Thyroid gland (tissue), 4 donors: ENCODE data around the gene TLR3. TPM values are rescaled to one million over a fixed set of nuclear protein-coding genes. Genes with fewer than 3 reads are reported as not detected.

Source experiments
- DNase-seq, 2 donors: peaks; one replicate each; pipeline ENCODE4 v3.0.0-alpha.2; 2019
- H3K27ac ChIP-seq, 3 donors: fragments of 200-600 bp; sonication (generic); 1 replicate in 2 of 3; 2 replicates in 1 of 3; pipeline ENCODE4 v1.5.1; 2016 to 2019; ENCODE audit warnings: mild to moderate bottlenecking in 1 of 3, moderate library complexity in 1 of 3
- H3K27me3 ChIP-seq: fragments of 200-600 bp; sonication (generic); one replicate; pipeline ENCODE4 v1.5.1; 2019
- H3K36me3 ChIP-seq, 2 donors: fragments of 200-600 bp; sonication (generic); one replicate each; pipeline ENCODE4 v1.5.1; 2016 to 2019
- H3K4me1 ChIP-seq, 2 donors: fragments of 200-600 bp; sonication (generic); one replicate each; pipeline ENCODE4 v1.5.1; 2017 to 2019
- H3K4me3 ChIP-seq, 3 donors: fragments of 200-600 bp; sonication (generic); replicated peaks in 1 of 3; 1 replicate in 2 of 3; 2 replicates in 1 of 3; pipeline ENCODE4 v1.5.1; 2016; ENCODE audit warnings: mild to moderate bottlenecking in 1 of 3
- H3K9me3 ChIP-seq: fragments of 200-600 bp; sonication (generic); one replicate; pipeline ENCODE4 v1.5.1; 2017
- POLR2A ChIP-seq, 2 donors: fragments of 450-650 bp; IDR thresholded peaks; one replicate each; pipeline ENCODE4 v1.6.1; 2017; ENCODE audit warnings: antibody characterized with exemption in 2 of 2, mild to moderate bottlenecking in 2 of 2, moderate library complexity in 1 of 2
- WGBS, 2 donors: methylation state at CpG; one replicate each; pipeline ENCODE4 v1.1.5; 2017; 5-methylcytosine and 5-hydroxymethylcytosine counted together
- intact Hi-C: fragments of 100-400 bp; cut with DNase I; formaldehyde crosslinking; loops from one replicate; pipeline ENCODE4 v1.15.1; 2023
- total RNA-seq, 4 donors: library from RNA; depleted of rRNA; stranded (reverse); fragments of >200 nt; gene quantifications; one replicate each; pipeline ENCODE4 v1.2.3, GENCODE V29; 2016
- TF ChIP-seq, protein P1 (sequence below), 6 experiments: fragments of 200-600 bp in 3 of 6; fragments of 450-650 bp in 3 of 6; sonication (generic) in 3 of 6; IDR thresholded peaks; one replicate each; pipeline ENCODE4 v1.5.1; 2016 to 2019; ENCODE audit warnings: antibody characterized with exemption in 6 of 6, mild to moderate bottlenecking in 2 of 6, inconsistent platforms in 1 of 6, moderate library complexity in 1 of 6

TLR3 gene
- total RNA-seq, 4 donors from 2014 or later: 6.5 to 13.1 (median 10.0) TPM

DNA sequence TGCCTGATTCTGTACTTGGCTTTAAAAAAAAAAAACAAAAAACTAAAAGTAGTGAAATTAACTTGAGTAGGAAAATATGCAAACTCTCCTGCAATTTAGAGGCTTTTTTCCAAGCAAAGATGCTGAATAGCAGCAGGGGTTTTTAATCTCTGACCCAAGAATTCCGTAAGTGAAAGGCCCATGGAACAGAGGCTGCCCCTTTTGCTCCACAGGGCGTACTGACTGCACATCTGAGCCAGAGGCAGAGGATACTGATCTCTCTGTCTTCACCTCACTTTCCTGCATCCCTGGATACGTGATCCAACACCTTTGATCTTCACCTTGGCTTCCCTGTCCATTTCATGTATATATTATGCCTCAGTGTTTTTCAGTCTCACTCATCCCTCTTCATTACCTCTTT lies 39.4 kb downstream of the TLR3 start:
- no peak overlapping the region for H3K4me3 ChIP-seq
- 85 to 96% methylated on average over 3 of the region's 3 CpGs for WGBS, 2 donors
- intact Hi-C loops: no loop called here

DNA sequence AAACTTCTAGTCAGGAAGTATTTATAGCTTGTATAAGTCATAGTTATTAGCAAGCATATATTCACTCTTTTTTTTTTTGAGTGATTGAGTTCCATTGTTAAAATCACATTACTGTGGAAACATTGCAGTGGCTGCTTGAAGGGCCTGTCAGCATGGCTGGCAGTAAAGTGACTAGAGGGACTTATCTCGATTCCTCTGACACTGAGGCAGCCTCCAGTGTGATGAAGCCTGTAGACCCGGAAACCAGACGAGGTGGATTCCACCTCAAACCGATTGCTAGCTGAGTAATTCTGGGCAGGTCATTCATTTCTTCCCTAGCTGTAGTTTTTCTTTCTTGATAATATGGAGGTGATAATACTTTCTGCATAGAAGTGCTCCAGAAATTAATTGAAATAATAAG lies 40.3 kb downstream of the TLR3 start:
- Histone ChIP-seq H3K36me3 (no peaks in the 10 kb centered on the region), H3K4me3 (no peak overlapping the region), H3K27ac (no peak overlapping the region), H3K27me3 (no peaks in the 10 kb centered on the region), H3K4me1 (peaks cover 0 to under 1% of the 10 kb centered on the region in 2 donors), H3K9me3 (no peaks in the 10 kb centered on the region)
- WGBS, 2 donors: 71 to 73% methylated on average over 4 of the region's 4 CpGs
- no peak for DNase-seq
- TF ChIP-seq POLR2A (IDR thresholded peaks at IDR 0.05): no peak
- TF ChIP-seq, protein P1, sequence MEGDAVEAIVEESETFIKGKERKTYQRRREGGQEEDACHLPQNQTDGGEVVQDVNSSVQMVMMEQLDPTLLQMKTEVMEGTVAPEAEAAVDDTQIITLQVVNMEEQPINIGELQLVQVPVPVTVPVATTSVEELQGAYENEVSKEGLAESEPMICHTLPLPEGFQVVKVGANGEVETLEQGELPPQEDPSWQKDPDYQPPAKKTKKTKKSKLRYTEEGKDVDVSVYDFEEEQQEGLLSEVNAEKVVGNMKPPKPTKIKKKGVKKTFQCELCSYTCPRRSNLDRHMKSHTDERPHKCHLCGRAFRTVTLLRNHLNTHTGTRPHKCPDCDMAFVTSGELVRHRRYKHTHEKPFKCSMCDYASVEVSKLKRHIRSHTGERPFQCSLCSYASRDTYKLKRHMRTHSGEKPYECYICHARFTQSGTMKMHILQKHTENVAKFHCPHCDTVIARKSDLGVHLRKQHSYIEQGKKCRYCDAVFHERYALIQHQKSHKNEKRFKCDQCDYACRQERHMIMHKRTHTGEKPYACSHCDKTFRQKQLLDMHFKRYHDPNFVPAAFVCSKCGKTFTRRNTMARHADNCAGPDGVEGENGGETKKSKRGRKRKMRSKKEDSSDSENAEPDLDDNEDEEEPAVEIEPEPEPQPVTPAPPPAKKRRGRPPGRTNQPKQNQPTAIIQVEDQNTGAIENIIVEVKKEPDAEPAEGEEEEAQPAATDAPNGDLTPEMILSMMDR (IDR thresholded peaks at IDR 0.05): no peak
- intact Hi-C loops: no loop called here

More for the DNA sequence above, 39.4 kb downstream of the TLR3 start:
- Histone ChIP-seq H3K27me3 (no peaks in the 10 kb centered on the region), H3K27ac (no peak overlapping the region), H3K4me1 (peaks cover 0 to 3% of the 10 kb centered on the region in 2 donors), H3K9me3 (no peaks in the 10 kb centered on the region), H3K36me3 (no peaks in the 10 kb centered on the region)
- TF ChIP-seq POLR2A (IDR thresholded peaks at IDR 0.05): no peak
- TF ChIP-seq, protein P1 (IDR thresholded peaks at IDR 0.05): no peak
- DNase-seq: no peak

DNA sequence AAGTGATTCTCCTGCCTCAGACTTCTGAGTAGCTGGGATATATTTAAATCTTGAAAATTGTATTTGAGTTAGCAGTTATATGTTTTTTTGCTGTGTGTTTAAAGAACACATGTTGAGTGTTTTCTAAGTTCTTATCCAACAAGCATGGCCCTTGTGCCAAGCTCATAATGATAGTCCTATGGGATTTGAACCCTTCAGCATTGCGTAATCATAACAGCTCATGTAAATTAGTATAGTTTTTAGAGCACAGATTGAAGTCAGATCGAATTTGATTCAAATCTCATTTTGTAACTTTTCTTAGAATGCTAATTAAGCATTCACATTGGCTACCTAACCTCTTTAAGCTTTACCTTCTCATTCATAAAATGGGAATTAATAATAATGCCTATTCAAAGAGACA lies 47.7 kb downstream of the TLR3 start:
- no peak overlapping the region for H3K27ac ChIP-seq
- no peak for TF ChIP-seq POLR2A (IDR thresholded peaks at IDR 0.05)
- TF ChIP-seq, protein P1 (IDR thresholded peaks at IDR 0.05): no peak
- DNase-seq: no peak
- H3K9me3 ChIP-seq: no peaks in the 10 kb centered on the region
- no peaks in the 10 kb centered on the region for H3K36me3 ChIP-seq
- H3K4me1 ChIP-seq: no peaks in the 10 kb centered on the region
- intact Hi-C loops: loop anchor here (5.0 kb wide), 1 partner anchor 634 kb away; no protein-coding TSS in a partner anchor
- whole genome bisulfite sequencing, 2 donors: 81 to 82% methylated on average over 2 of the region's 2 CpGs
- H3K4me3 ChIP-seq: no peak overlapping the region
- no peaks in the 10 kb centered on the region for H3K27me3 ChIP-seq

DNA sequence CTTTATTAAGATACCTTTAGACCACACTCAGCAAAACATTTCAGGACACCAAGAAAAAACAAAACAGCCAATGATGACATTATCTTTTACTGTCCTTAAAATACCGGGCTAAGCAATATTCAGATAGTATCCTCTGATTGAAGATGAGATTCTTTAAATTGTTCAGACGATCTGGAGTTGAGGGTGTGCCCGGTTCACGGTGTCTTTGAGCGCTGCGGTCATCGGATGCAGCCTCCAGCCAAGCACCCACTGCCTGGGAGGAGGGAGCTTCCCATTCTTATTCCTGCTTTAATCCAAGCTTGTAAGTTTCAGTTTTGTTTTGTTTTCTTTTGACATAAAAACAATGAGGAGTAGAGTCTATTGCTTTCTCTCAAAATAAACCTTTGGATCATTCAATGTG lies 49.6 kb downstream of the TLR3 start:
- intact Hi-C loops: loop anchor here (5.0 kb wide), 1 partner anchor 636 kb away; no protein-coding TSS in a partner anchor
- no peak overlapping the region for H3K4me3 ChIP-seq
- H3K36me3 ChIP-seq: no peaks in the 10 kb centered on the region
- DNase-seq: no peak
- no peak overlapping the region for H3K27ac ChIP-seq
- H3K9me3 ChIP-seq: no peaks in the 10 kb centered on the region
- 51 to 69% methylated on average over 7 of the region's 7 CpGs for WGBS, 2 donors
- TF ChIP-seq, protein P1 (IDR thresholded peaks at IDR 0.05): no peak
- no peak for TF ChIP-seq POLR2A (IDR thresholded peaks at IDR 0.05)
- H3K27me3 ChIP-seq: no peaks in the 10 kb centered on the region
- H3K4me1 ChIP-seq: no peaks in the 10 kb centered on the region

DNA sequence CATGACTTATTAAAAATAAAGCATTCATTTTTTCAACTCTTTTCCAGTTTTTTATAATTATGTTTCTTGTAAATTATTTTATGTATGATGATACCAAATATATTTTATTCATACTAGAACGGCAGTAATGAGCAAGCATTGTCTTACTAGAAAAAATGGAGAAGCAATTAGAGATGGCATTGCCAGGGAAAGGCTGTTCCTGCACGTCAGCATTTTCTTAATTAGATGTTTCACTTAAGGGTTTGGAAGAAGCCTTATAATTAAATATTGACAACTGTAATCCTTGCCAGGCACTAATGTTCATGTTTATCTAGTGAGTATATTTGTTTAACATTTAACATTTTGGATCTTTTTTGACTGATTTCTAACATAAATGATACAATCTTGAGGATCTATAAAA lies 52.1 kb downstream of the TLR3 start:
- no peaks in the 10 kb centered on the region for H3K36me3 ChIP-seq
- no peak overlapping the region for H3K4me3 ChIP-seq
- intact Hi-C loops: no loop called here
- H3K4me1 ChIP-seq: no peaks in the 10 kb centered on the region
- no peaks in the 10 kb centered on the region for H3K27me3 ChIP-seq
- 93 to 95% methylated on average over 2 of the region's 2 CpGs for WGBS, 2 donors
- TF ChIP-seq POLR2A (IDR thresholded peaks at IDR 0.05): no peak
- TF ChIP-seq, protein P1 (IDR thresholded peaks at IDR 0.05): no peak
- no peak for DNase-seq
- H3K27ac ChIP-seq: no peak overlapping the region
- H3K9me3 ChIP-seq: no peaks in the 10 kb centered on the region
